Left renal pelvis (tissue), 4 donors: Measurements from ENCODE around the gene DIDO1. TPM values are rescaled to one million over a fixed set of nuclear protein-coding genes. Genes with fewer than 3 reads are reported as not detected.
A peak's percentile ranks its signal among the peaks of the same experiment; 100 is the strongest.

Experiments used
- DNase-seq, 4 donors: peaks; one replicate each; pipeline ENCODE4 v3.0.0-alpha.2; 2013; ENCODE audit warnings: low read depth in 4 of 4, low spot score in 3 of 4
- polyA plus RNA-seq, 4 donors: library from polyadenylated mRNA; unstranded; fragments of 120-200 nt; gene quantifications; one replicate each; pipeline ENCODE4 v1.2.1, GENCODE V29; 2013; ENCODE audit not compliant: insufficient read length in 4 of 4

The DIDO1 gene
- polyA plus RNA-seq: 10 to 100 TPM; 53.4 to 60.9 (median 59.5) TPM

- DNase-seq: peak; percentile 71 to 79 (median 76)
Measured at GRCh38 chr20:62926229-62927127, at the start of gene DIDO1. DIDO1 (minus strand) TSS chr20:62926505.

- no peak for DNase-seq
Measured at GRCh38 chr20:62975251-62975760, 49.0 kb upstream of the DIDO1 start.

GRCh38 chr20:62972845-62973745, 46.8 kb upstream of the DIDO1 start:
- DNase-seq: no peak

GRCh38 chr20:62971950-62972844, 45.9 kb upstream of the DIDO1 start:
- DNase-seq: peak; percentile 62 to 68 (median 64)

GRCh38 chr20:62971211-62971949, 45.1 kb upstream of the DIDO1 start:
- no peak for DNase-seq

- DNase-seq: no peak
Measured at GRCh38 chr20:62970307-62971210, 44.3 kb upstream of the DIDO1 start.

GRCh38 chr20:62969939-62970306, 43.6 kb upstream of the DIDO1 start:
- no peak for DNase-seq

- DNase-seq: no peak
Measured at GRCh38 chr20:62969179-62969760, 43.0 kb upstream of the DIDO1 start.

GRCh38 chr20:62968378-62969178, 42.3 kb upstream of the DIDO1 start:
- no peak for DNase-seq

GRCh38 chr20:62967628-62968351, 41.5 kb upstream of the DIDO1 start:
- no peak for DNase-seq

GRCh38 chr20:62967149-62967501, 40.8 kb upstream of the DIDO1 start:
- DNase-seq: no peak

GRCh38 chr20:62966212-62967148, 40.2 kb upstream of the DIDO1 start:
- no peak for DNase-seq

- DNase-seq: no peak
Measured at GRCh38 chr20:62965363-62965771, 39.1 kb upstream of the DIDO1 start.

GRCh38 chr20:62964700-62965099, 38.4 kb upstream of the DIDO1 start:
- DNase-seq: no peak

- DNase-seq: no peak
Measured at GRCh38 chr20:62963614-62964397, 37.5 kb upstream of the DIDO1 start.
